Retinal pigment epithelial cell (primary cell): ENCODE data around the gene C16orf74.
A peak's percentile ranks its signal among the peaks of the same experiment; 100 is the strongest.

Experiments used
- DNase-seq: peaks from one replicate; pipeline ENCODE4 v3.0.0-alpha.2; 2010; ENCODE audit warnings: low read depth
- H3K4me3 ChIP-seq: 2 replicates; pipeline ENCODE4 v1.5.1; 2011; ENCODE audit warnings: mild to moderate bottlenecking, low read length, control low read depth, moderate library complexity
- TF ChIP-seq, protein P1 (sequence below): conservative IDR thresholded peaks from 2 replicates; pipeline ENCODE4 v1.5.1; 2011; ENCODE audit warnings: low read depth, low read length, control low read depth, inconsistent platforms

Gene C16orf74

GRCh38 chr16:85765211-85765610, 14.3 kb upstream of the C16orf74 start:
- H3K4me3 ChIP-seq: no peak overlapping the region
- TF ChIP-seq, protein P1, sequence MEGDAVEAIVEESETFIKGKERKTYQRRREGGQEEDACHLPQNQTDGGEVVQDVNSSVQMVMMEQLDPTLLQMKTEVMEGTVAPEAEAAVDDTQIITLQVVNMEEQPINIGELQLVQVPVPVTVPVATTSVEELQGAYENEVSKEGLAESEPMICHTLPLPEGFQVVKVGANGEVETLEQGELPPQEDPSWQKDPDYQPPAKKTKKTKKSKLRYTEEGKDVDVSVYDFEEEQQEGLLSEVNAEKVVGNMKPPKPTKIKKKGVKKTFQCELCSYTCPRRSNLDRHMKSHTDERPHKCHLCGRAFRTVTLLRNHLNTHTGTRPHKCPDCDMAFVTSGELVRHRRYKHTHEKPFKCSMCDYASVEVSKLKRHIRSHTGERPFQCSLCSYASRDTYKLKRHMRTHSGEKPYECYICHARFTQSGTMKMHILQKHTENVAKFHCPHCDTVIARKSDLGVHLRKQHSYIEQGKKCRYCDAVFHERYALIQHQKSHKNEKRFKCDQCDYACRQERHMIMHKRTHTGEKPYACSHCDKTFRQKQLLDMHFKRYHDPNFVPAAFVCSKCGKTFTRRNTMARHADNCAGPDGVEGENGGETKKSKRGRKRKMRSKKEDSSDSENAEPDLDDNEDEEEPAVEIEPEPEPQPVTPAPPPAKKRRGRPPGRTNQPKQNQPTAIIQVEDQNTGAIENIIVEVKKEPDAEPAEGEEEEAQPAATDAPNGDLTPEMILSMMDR: no peak
- no peak for DNase-seq

GRCh38 chr16:85763616-85764015, 12.7 kb upstream of the C16orf74 start:
- no peak for DNase-seq
- no peak overlapping the region for H3K4me3 ChIP-seq
- TF ChIP-seq, protein P1: no peak

DNA sequence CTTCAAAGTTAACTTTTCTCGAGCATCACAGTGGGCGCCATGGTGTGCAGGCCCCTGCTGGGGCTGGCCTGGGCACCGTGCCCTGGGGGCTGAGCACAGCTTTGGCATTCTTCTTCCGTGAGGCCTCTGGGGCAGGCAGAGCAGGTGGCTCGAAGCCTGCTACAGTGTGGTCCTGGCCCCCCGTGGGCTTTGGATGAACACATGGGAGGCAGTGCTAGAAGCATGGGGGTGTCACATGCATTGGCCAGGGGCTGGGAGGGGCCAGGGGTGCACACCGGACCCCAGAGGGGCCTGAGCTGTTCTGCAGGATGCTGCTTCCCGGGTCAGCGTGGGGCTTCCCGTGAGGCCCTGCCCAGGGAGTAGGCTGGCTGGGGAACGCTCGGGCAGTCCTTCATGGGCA, 12.1 kb upstream of the C16orf74 start:
- H3K4me3 ChIP-seq: no peak overlapping the region
- TF ChIP-seq, protein P1: no peak
- DNase-seq: no peak

DNA sequence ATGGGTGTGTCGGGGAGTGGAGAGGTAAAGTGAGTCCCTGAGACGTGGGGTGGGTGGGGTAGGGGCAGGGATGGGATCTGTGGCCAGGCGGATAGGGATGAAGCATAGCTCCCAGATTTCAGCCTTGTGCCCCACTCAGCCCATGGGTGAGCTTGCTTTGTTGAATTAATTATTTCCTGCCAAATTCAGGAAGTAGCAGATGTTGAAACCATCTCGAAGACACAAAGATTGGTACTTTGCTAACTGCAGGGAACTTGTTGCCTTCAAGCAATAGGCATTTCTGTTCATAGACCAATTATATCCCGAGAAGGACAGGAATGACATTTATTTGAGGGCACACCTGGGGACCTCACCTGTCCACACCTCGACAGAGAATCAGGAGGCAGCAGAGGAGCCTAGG, 11.0 kb upstream of the C16orf74 start:
- no peak overlapping the region for H3K4me3 ChIP-seq
- no peak for DNase-seq
- TF ChIP-seq, protein P1: no peak

GRCh38 chr16:85759631-85760419, 8.9 kb upstream of the C16orf74 start:
- TF ChIP-seq, protein P1: peak; percentile 61
- H3K4me3 ChIP-seq: no peak overlapping the region
- no peak for DNase-seq

DNA sequence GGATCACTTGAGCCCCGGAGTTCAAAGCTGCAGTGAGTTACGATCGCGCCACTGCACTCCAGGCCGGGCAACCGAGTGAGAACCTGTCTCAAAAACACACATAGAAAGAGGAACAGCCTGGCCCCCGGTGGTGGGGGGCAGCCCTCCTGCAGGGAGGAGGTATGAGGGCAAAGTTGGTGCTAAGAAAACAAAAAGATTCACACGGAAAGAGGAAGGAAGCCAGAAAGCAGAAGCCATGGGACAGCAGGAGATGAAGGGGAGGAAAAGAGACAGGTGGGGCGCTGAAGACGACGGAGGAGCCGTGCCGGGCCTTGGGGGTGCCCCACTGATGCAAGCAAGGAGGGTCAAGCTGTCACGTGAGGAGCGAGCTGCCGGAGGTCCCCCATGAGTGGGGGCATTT, 8.2 kb upstream of the C16orf74 start:
- no peak for DNase-seq
- H3K4me3 ChIP-seq: no peak overlapping the region
- TF ChIP-seq, protein P1: no peak

DNA sequence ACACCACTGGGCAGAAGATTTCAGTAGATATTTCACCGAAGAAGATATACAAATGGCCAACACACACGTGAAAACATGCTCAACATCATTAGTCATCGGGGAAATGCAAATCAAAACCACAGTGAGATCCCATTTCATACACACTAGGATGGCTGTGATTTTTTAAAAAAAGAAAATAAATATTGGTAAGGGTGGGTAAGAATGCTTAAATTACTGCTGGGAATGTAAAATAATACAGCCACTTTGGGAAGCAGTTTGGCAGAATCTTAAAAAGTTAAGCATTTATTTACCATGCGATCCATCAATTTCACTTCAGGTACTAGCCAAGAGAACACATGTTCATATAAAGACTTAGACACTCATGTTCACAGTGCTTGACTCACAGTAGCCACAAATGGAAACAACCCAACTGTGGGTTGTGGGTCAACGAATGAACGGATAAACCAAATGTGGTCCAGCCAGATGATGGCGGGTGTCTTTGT, 6.5 kb upstream of the C16orf74 start:
- no peak for DNase-seq
- TF ChIP-seq, protein P1: no peak
- no peak overlapping the region for H3K4me3 ChIP-seq
